ENCODE results near the gene AP3S2. TPM values are rescaled to one million over a fixed set of nuclear protein-coding genes. Genes with fewer than 3 reads are reported as not detected.

The AP3S2 gene
- total and polyA plus RNA-seq, 4 donors = 8.4 to 73.5 (median 25.9) TPM

DNA sequence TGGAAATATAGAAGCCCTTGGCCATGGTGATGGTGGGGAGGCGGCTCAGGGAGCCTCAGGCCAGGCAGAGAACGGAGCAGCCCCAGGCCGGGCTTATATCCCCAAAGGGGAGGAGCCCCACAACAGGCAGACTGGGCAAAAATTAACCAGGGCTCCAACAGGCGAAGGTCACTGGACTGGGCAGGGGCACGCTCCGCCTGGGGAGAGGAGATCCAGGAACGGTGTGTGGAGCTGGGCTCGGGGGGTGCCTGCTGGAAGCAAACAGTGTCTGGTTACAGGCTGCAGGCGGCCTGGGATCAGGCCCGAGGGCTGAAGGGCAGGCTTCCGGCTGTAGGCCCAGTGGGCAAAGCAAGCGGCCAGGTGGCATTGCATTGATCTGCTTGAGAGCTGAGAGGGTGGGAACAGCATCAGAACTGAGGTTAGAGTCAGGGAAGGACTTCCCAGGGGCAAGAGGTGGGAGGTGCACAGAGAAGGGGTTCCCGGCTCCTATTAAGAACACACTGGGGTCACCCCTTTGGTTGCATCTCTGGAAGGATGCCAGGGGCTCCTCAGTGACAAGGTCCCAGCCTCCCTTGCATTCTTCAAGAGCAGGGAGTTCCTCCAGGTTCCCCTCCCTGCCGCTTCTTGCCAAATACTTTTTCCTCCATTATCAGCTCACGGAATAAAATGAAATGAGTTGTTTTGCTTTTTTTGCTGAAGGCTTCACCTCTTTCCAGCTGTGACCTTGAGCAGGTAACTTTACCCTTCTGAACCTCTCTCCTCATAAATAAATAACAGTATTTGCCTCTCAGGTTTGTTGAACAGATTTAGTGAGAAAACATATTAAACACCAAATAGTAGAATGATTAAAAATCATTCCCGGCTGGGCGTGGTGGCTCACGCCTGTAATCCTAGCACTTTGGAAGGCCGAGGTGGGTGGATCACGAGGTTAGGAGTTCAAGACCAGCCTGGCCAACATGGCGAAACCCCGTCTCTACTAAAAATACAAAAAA is 86.9 kb downstream of the AP3S2 start:
- peaks cover 2 to 10% (median 6%) of the 10 kb centered on the region in 4 donors for H3K36me3 ChIP-seq (ENCODE audit: control insufficient read depth in 4 of 4, insufficient read depth in 3 of 4, low read depth in 1 of 4, low read length in 3 of 4)
- WGBS = 29% methylated on average over 22 of the region's 22 CpGs

More for the DNA sequence above, 86.9 kb downstream of the AP3S2 start:
- H3K27me3 ChIP-seq (ENCODE audit: control insufficient read depth in 4 of 4, insufficient read depth in 4 of 4, low read length in 3 of 4) = no peaks in the 10 kb centered on the region
- TF ChIP-seq, protein P1, sequence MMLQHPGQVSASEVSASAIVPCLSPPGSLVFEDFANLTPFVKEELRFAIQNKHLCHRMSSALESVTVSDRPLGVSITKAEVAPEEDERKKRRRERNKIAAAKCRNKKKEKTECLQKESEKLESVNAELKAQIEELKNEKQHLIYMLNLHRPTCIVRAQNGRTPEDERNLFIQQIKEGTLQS (IDR thresholded peaks at IDR 0.05) = no peak
- peak in 1 of 2 donors; percentile 80 for TF ChIP-seq JUND (IDR thresholded peaks at IDR 0.05)
- TF ChIP-seq RAD21 (IDR thresholded peaks at IDR 0.05) = peak; percentile 53 to 63
- TF ChIP-seq, protein P2, sequence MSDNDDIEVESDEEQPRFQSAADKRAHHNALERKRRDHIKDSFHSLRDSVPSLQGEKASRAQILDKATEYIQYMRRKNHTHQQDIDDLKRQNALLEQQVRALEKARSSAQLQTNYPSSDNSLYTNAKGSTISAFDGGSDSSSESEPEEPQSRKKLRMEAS (IDR thresholded peaks at IDR 0.05) = peak; percentile 95
- TF ChIP-seq, protein P3, sequence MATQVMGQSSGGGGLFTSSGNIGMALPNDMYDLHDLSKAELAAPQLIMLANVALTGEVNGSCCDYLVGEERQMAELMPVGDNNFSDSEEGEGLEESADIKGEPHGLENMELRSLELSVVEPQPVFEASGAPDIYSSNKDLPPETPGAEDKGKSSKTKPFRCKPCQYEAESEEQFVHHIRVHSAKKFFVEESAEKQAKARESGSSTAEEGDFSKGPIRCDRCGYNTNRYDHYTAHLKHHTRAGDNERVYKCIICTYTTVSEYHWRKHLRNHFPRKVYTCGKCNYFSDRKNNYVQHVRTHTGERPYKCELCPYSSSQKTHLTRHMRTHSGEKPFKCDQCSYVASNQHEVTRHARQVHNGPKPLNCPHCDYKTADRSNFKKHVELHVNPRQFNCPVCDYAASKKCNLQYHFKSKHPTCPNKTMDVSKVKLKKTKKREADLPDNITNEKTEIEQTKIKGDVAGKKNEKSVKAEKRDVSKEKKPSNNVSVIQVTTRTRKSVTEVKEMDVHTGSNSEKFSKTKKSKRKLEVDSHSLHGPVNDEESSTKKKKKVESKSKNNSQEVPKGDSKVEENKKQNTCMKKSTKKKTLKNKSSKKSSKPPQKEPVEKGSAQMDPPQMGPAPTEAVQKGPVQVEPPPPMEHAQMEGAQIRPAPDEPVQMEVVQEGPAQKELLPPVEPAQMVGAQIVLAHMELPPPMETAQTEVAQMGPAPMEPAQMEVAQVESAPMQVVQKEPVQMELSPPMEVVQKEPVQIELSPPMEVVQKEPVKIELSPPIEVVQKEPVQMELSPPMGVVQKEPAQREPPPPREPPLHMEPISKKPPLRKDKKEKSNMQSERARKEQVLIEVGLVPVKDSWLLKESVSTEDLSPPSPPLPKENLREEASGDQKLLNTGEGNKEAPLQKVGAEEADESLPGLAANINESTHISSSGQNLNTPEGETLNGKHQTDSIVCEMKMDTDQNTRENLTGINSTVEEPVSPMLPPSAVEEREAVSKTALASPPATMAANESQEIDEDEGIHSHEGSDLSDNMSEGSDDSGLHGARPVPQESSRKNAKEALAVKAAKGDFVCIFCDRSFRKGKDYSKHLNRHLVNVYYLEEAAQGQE (IDR thresholded peaks at IDR 0.05) = peak; percentile 92
- peak; percentile 86 to 93 for TF ChIP-seq HNF4A (conservative IDR thresholded peaks at IDR 0.05)
- peak; percentile 94 for TF ChIP-seq SP1 (IDR thresholded peaks at IDR 0.05)
- TF ChIP-seq, protein P4, sequence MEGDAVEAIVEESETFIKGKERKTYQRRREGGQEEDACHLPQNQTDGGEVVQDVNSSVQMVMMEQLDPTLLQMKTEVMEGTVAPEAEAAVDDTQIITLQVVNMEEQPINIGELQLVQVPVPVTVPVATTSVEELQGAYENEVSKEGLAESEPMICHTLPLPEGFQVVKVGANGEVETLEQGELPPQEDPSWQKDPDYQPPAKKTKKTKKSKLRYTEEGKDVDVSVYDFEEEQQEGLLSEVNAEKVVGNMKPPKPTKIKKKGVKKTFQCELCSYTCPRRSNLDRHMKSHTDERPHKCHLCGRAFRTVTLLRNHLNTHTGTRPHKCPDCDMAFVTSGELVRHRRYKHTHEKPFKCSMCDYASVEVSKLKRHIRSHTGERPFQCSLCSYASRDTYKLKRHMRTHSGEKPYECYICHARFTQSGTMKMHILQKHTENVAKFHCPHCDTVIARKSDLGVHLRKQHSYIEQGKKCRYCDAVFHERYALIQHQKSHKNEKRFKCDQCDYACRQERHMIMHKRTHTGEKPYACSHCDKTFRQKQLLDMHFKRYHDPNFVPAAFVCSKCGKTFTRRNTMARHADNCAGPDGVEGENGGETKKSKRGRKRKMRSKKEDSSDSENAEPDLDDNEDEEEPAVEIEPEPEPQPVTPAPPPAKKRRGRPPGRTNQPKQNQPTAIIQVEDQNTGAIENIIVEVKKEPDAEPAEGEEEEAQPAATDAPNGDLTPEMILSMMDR (IDR thresholded peaks at IDR 0.05; ENCODE audit: low read depth, low read length, missing input control) = no peak
- TF ChIP-seq FOXA1 (IDR thresholded peaks at IDR 0.05) = peak; percentile 69
- peak; percentile 53 for TF ChIP-seq HNF4G (IDR thresholded peaks at IDR 0.05)
- peak; percentile 85 for TF ChIP-seq YY1 (IDR thresholded peaks at IDR 0.05)
- peak in 1 of 2 donors; percentile 62 for TF ChIP-seq GABPA (IDR thresholded peaks at IDR 0.05 in 1 of 2, conservative IDR thresholded peaks at IDR 0.05 in 1 of 2)
- TF ChIP-seq RXRA (IDR thresholded peaks at IDR 0.05) = peak; percentile 82 to 95
- peak; percentile 68 for TF ChIP-seq NR2F2 (IDR thresholded peaks at IDR 0.05)
- TF ChIP-seq EGR1 (IDR thresholded peaks at IDR 0.05; ENCODE audit: low read depth in 2 of 2) = no peak
- peak; percentile 62 for TF ChIP-seq FOXA2 (IDR thresholded peaks at IDR 0.05)
- TF ChIP-seq TAF1 (conservative IDR thresholded peaks at IDR 0.05) = peak; percentile 70
- TF ChIP-seq, protein P5, sequence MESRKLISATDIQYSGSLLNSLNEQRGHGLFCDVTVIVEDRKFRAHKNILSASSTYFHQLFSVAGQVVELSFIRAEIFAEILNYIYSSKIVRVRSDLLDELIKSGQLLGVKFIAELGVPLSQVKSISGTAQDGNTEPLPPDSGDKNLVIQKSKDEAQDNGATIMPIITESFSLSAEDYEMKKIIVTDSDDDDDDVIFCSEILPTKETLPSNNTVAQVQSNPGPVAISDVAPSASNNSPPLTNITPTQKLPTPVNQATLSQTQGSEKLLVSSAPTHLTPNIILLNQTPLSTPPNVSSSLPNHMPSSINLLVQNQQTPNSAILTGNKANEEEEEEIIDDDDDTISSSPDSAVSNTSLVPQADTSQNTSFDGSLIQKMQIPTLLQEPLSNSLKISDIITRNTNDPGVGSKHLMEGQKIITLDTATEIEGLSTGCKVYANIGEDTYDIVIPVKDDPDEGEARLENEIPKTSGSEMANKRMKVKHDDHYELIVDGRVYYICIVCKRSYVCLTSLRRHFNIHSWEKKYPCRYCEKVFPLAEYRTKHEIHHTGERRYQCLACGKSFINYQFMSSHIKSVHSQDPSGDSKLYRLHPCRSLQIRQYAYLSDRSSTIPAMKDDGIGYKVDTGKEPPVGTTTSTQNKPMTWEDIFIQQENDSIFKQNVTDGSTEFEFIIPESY (IDR thresholded peaks at IDR 0.05) = no peak
- H3K4me3 ChIP-seq (ENCODE audit: low read depth in 1 of 3, low read length in 3 of 3) = peak overlapping the region; percentile 69 to 89 (median 73)
- peak overlapping the region; percentile 68 to 74 for H3K27ac ChIP-seq (ENCODE audit: low read depth in 1 of 2, low read length in 2 of 2)
- H3K9ac ChIP-seq (ENCODE audit: low read depth in 1 of 2, low read length in 2 of 2) = no peak overlapping the region
- H3K4me1 ChIP-seq (ENCODE audit: control insufficient read depth in 4 of 4, insufficient read depth in 4 of 4, low read length in 3 of 4) = peaks cover 23 to 82% (median 60%) of the 10 kb centered on the region in 4 donors
- DNase-seq (ENCODE audit: low spot score) = peak; percentile 75
- no peaks in the 10 kb centered on the region for H3K9me3 ChIP-seq (ENCODE audit: control insufficient read depth in 4 of 4, low read length in 3 of 4)
